ENCODE data around the gene P2RY2. TPM values are rescaled to one million over a fixed set of nuclear protein-coding genes. Genes with fewer than 3 reads are reported as not detected.

Gene P2RY2
- polyA plus RNA-seq, 1 experiment: not detected

DNA sequence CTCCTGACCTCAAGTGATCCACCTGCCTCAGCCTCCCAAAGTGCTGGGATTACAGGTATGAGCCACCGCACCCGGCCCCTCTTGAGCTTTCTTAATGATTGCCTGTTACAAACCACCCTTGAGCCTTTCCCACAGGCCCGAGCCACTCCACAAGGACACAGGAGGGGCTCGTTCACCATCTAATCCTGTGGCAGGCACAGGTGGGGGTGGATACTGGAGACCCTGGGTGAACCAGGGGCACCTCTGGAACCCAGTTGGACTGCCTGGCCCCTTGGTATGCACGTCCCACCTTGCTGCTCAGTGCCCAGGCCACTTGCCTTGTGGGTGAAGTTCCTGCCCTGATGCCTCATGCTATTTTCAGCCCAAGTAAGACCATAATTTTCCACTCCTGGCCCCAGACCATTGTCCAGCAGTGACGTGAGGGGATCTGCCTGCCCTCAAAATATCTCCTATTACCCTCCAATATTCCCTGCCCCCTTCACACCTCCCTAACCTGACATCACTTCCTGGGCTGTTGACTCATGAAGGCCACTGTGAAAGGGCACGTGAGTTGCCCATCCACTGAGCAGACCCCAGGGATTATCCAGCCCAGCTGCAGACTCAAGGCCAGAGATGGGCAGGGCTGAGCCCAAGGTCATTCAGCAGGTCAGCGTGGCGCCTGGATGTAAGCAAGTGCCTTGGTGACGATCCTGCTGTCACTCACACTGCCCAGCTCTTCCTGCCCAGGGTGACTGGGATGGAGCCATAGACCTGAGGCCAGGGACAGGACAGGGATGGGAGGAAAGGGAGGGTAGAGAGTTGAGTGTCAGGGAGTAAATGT, 19.6 kb downstream of the P2RY2 start:
- POLR2A ChIA-PET: no interaction called here
- H3K9me3 ChIP-seq (ENCODE audit: control insufficient read depth, insufficient read depth, low read length): peaks cover 4% of the 10 kb centered on the region; the same call in 1 of the 2 replicates
- TF ChIP-seq, protein P1, sequence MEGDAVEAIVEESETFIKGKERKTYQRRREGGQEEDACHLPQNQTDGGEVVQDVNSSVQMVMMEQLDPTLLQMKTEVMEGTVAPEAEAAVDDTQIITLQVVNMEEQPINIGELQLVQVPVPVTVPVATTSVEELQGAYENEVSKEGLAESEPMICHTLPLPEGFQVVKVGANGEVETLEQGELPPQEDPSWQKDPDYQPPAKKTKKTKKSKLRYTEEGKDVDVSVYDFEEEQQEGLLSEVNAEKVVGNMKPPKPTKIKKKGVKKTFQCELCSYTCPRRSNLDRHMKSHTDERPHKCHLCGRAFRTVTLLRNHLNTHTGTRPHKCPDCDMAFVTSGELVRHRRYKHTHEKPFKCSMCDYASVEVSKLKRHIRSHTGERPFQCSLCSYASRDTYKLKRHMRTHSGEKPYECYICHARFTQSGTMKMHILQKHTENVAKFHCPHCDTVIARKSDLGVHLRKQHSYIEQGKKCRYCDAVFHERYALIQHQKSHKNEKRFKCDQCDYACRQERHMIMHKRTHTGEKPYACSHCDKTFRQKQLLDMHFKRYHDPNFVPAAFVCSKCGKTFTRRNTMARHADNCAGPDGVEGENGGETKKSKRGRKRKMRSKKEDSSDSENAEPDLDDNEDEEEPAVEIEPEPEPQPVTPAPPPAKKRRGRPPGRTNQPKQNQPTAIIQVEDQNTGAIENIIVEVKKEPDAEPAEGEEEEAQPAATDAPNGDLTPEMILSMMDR (IDR thresholded peaks at IDR 0.05; ENCODE audit: low read depth, low read length): no peak
- no peak overlapping the region for H3K27ac ChIP-seq (ENCODE audit: low read depth, low read length)
- DNase-seq (ENCODE audit: low read depth, low spot score): no peak
- H3K4me3 ChIP-seq (ENCODE audit: low read depth, low read length): no peak overlapping the region
- H3K27me3 ChIP-seq (ENCODE audit: control insufficient read depth, insufficient read depth, low read length): no peaks in the 10 kb centered on the region
- CTCF ChIA-PET: interaction anchor here (0.5 to 2.5 kb wide), 5 partner anchors 17 to 512 kb away, joined by 3 to 12 read pairs (median 3); no protein-coding TSS in a partner anchor

- Histone ChIP-seq H3K27me3 (ENCODE audit: control insufficient read depth, insufficient read depth, low read length) (no peaks in the 10 kb centered on the region), H3K27ac (ENCODE audit: low read depth, low read length) (no peak overlapping the region), H3K9me3 (ENCODE audit: control insufficient read depth, insufficient read depth, low read length) (peaks cover 4% of the 10 kb centered on the region; the same call in 1 of the 2 replicates), H3K4me3 (ENCODE audit: low read depth, low read length) (no peak overlapping the region)
- TF ChIP-seq, protein P1 (IDR thresholded peaks at IDR 0.05; ENCODE audit: low read depth, low read length): no peak
- POLR2A ChIA-PET: no interaction called here
- no peak for DNase-seq (ENCODE audit: low read depth, low spot score)
- CTCF ChIA-PET: interaction anchor here (1.1 to 1.8 kb wide), 2 partner anchors 68 to 407 kb away, joined by 5 to 7 read pairs; no protein-coding TSS in a partner anchor
Measured at GRCh38 chr11:73239111-73239521, 21.0 kb downstream of the P2RY2 start.

GRCh38 chr11:73239571-73240189, 21.6 kb downstream of the P2RY2 start:
- TF ChIP-seq, protein P1 (IDR thresholded peaks at IDR 0.05; ENCODE audit: low read depth, low read length): no peak
- ChIA-PET POLR2A (no interaction called here), CTCF (interaction anchor here (1.1 to 1.8 kb wide), 2 partner anchors 50 to 408 kb away, joined by 6 to 7 read pairs; no protein-coding TSS in a partner anchor)
- no peak overlapping the region for H3K4me3 ChIP-seq (ENCODE audit: low read depth, low read length)
- H3K27me3 ChIP-seq (ENCODE audit: control insufficient read depth, insufficient read depth, low read length): no peaks in the 10 kb centered on the region
- no peak overlapping the region for H3K27ac ChIP-seq (ENCODE audit: low read depth, low read length)
- peaks cover 4% of the 10 kb centered on the region; the same call in 1 of the 2 replicates for H3K9me3 ChIP-seq (ENCODE audit: control insufficient read depth, insufficient read depth, low read length)
- no peak for DNase-seq (ENCODE audit: low read depth, low spot score)

- Histone ChIP-seq H3K27ac (ENCODE audit: low read depth, low read length) (no peak overlapping the region), H3K9me3 (ENCODE audit: control insufficient read depth, insufficient read depth, low read length) (no peaks in the 10 kb centered on the region), H3K27me3 (ENCODE audit: control insufficient read depth, insufficient read depth, low read length) (no peaks in the 10 kb centered on the region), H3K4me3 (ENCODE audit: low read depth, low read length) (no peak overlapping the region)
- ChIA-PET CTCF (interaction anchor here (1.1 to 1.8 kb wide), 2 partner anchors 49 to 409 kb away, joined by 6 to 7 read pairs; no protein-coding TSS in a partner anchor), POLR2A (no interaction called here)
- DNase-seq (ENCODE audit: low read depth, low spot score): no peak
- TF ChIP-seq, protein P1 (IDR thresholded peaks at IDR 0.05; ENCODE audit: low read depth, low read length): no peak
Measured at GRCh38 chr11:73240190-73240781, 22.2 kb downstream of the P2RY2 start.
